Measurements from ENCODE around the gene DDAH2.

DDAH2 gene

DNA sequence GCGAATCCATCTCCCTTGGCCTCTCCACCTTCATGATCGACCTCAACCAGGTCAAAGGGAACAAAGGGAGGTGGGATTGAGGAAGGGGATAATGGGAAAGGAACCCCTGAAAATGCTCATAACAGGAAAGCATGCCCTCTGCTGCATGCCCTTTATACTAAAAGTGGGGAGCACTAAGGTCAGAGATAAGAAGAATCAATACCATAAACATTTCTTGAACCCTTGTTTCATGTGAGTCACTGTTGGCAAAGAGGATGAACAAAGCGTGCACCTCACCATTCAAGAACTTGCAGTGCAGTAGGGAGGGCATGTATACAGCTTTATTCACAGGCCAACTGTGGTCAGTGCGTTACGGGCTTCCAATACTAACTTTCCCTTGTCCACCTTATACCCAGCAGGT lies 31.7 kb upstream of the DDAH2 start:
- DNase-seq: no peak

DNA sequence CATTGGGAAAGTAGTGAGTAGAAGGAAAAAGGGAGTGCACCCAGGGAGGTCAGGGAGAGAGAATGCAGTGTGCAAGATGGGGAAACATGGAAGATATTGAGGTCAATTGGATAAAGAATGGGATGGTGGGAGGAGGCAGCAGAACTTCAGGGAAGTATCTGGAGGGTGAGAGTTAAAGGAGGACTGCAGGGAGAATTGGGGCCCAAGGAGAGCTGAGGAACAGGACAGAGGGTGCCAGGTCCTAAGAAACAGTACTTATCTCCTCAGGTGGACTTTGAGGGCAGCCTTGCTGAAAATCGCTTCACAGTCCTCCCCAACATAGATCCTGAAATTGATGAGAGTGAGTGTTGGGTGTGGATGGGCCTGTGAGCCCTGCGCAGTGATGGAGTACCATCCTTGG lies 29.2 kb upstream of the DDAH2 start:
- DNase-seq: no peak

DNA sequence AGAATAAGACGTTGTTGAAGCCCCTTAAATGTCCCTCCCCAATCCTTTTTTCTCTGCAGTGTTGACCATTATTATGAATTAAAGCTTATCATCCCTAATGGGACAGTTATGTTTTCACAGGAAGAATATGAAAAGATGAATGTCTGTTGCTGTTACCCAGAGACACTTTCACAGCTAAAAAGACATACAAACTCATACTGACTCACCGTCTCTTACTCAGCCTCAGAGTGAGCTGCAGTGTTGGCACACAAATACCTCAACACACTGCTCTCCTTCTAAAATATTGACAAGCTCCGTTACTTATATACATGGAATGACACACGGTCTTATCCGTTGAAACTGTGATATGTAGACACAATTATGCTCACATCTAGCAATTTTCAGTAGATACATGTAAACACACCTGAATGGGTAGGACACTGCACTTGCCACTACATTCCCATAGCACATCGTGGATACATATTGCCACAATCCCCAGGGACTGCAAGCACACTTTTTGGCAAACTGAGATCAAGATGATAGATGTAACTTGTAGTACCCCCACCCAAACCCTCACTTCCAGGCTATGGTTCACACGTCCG lies 23.7 kb upstream of the DDAH2 start:
- no peak for DNase-seq

DNA sequence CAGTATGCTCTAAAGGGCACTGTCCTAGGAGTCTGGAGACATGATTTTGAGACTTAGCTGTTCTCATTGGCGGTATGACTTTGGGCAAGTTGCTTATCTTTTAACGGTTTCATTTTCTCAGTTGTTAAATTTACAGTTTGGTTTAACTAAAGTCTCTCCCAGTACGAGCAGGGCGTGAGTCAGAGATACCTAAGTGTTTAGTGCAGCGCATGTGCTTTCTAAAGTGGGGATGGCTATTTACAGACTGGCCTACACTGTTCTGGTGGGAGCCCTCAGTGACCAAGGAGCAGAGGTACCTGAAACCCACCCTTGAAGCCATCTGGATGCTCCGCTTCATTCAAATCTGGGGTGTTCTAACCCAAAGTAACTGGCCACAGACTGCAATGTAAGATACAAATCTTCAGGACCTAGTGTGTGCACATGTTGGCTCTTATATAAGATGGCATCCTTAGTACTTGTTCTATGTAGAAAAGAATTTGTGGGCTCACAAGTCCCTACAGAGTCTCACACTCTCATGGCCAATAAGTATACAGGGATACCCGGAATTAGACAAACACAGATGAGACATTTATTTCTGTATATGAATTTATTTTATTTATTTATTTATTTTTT lies 21.4 kb upstream of the DDAH2 start:
- no peak for DNase-seq

DNA sequence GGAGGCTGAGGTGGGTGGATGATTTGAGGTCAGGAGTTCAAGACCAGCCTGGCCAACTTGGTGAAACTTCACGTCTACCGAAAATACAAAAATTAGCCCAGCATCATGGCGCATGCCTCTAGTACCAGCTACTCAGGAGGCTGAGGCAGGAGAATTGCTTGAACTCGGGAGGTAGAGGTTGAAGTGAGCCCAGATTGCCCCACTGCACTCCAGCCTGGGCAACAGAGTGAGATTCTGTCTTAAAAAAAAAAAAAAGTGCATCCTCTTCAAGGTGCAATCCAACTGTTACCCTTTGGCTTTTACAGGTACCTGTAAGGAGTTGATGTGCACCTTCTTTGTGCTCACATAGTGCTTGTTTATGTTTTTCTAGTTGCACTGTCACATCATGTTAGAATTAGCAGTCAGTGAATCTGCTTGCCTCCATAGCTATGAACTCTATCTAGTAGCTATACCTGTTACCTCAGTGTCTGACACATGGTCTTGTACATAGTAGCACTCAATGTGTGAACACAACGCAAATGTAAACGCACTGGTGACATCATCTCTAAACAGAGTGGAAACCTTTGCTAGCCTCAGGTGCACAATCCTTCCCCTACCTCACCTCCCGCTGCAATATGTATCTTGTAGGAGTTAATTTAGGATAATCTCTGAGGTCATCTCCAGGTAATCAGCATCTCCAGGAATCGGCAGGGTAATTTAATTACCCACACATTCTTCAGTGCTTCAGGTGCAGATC lies 20.4 kb upstream of the DDAH2 start:
- no peak for DNase-seq

DNA sequence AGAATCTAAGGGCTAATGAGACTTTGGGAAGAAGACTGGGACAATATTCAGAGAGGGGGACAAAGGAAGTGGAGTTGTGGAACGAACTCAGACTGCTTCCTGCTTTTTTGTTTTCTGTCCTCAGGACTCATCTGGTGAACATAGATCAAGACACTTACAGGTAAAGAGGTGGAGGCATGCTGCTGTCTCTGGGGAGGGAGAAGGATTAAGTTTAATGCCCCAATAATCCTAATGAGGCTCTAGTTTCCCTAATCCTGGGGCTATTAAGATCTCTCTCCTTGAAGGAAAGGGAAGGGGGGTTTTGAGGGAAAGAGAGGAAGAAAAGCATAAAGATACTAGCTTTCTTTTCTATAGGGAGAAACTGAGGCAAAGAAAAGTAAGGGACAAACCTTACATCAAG lies 15.3 kb upstream of the DDAH2 start:
- DNase-seq: no peak

DNA sequence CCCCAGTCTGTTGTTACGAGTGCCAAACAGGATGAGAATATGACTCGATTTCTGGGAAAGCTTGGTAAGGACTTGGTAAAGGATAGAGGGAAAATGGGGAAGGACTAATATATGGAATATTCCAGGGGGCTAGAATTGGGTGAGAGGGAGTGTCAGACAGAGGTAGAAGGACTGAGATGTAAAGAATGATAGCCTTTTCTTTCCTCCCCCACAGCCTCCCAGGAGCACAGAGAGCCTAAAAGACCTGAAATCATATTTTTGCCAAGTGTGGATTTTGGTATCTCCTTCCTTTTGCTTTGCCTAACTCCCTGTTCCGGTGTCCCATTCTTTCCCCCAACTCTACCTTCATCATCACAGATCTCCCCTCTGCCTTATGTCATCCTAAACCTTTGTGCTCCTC lies 13.8 kb upstream of the DDAH2 start:
- DNase-seq: no peak

DNA sequence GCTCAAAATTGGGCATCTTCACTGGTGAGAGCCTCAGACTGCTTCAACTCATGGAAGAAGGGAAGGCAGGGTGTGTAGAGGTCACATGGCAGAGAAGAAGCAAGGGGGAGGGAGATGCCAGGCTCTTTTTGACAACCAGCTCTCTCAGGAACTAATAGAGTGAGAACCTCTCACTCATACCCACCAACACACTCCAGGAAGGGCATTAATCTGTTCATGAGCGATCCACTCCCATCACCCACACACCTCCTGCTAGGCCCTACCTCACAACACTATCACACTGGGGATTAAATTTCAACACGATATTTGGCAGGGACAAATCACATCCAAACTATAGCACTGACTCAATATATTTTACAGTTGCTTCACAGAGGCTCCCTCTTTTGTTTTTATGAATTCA lies 12.7 kb upstream of the DDAH2 start:
- no peak for DNase-seq

DNA sequence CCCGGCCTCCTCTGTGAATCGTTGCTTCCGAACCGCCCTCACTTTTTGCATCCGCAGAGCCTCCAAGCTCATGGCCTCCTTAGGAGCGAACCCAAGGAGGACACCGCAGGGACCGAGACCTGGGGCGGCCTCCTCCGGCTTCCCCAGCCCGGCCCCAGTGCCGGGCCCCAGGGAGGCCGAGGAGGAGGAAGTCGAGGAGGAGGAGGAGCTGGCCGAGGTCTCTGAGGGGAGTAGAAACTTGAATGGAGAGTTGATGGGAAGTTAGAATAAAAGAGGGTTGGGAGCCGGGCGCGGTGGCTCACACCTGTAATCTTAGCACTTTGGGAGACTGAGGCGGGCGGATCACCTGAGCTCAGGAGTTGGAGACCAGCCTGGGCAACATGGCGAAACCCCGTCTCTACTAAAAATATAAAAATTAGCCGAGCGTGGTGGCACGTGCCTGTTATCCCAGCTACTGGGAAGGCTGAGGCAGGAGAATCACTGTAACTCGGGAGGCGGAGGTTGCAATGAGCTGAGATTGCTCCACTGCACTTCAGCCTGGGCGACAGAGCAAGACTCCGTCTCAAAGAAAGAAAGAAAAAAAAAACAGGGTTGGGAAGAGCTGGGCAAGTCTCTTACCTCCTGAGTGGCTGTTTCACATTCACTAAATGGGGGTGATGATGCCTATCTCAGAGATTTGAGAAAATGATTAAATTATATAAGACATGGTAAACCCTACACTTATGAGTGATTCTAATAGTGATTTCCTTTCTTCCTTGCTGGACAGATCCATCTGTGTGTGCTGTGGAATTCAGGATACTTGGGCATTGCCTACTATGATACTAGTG lies 11.5 kb upstream of the DDAH2 start:
- no peak for DNase-seq

DNA sequence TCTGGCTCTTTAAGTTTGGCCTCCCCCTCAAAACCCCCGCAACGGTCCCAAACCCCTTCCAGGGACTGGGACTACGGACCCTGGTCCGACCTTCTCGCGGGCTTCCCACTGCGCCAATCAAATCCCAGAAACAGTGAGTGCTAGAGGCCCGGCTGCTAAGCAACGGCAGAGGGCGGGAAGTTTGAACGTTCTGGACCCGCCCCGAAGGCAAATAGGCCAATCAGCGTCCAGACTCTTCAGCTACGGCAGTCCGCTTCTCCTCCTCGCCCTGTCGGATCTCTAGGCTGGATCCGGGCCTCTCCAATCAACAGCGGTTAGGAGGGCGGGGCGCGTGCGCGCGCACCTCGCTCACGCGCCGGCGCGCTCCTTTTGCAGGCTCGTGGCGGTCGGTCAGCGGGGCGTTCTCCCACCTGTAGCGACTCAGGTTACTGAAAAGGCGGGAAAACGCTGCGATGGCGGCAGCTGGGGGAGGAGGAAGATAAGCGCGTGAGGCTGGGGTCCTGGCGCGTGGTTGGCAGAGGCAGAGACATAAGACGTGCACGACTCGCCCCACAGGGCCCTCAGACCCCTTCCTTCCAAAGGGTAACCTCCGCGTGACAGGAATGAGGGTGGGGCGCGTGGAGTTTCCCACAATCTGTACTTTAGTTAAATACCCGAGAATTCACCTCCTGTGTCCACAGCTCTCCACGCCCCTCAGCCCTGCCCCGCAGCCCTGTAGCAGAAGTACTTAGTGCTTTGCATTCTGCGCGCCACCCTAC lies 10.7 kb upstream of the DDAH2 start, which contains the start of gene MSH5:
Gene MSH5 (plus strand): TSS at position 367 of the 758 bp plus-strand sequence. CDS start 462 bp downstream, outside the sequence.
- DNase-seq: peak; percentile 91

DNA sequence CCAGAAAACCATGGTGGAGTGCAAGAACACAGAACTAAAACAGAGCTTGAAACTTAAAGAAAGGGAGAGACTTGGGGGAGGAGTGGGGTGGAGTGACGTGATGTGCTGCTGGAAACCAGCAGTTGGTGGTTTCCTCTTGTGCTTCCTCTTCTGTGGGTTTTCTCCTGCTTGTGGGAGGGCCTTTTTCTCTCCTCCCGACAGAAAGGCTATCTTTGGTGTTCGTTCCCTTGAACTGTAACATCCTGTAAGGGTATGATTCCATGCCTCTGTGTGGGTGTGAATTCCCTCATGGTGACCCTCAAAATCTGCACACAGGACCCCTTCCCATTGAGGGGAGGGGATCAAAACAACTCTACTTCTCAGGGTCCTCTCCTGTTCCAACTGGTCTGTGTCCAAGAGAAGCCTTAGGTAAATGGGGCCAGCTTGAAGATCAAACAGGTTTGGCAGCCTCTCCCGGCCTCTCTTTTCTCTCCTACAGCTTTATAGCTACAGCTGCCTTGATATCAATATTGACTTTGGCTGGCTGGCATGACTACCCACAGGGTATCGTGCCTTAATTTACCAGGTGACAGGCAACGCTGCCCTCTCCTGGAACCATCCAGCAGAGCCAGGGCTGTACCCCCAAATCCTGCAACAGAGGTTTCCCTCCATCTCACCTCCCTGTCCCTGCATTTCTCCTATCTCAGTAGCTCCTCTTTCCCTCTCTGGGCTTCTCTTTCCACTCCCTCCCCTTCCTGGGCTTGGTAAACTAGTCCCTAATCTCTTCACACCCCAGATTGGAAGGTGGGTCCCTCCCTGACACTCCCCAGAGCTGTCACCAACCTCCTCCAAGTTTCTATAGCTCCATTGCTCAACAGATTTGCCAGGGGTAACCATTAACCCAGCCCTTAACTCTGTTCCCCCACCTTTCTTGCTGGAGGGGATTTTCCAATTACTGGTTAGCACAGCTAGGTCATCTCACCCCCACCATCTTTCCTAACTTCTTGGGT lies 9.2 kb upstream of the DDAH2 start:
- DNase-seq: peak; percentile 62

DNA sequence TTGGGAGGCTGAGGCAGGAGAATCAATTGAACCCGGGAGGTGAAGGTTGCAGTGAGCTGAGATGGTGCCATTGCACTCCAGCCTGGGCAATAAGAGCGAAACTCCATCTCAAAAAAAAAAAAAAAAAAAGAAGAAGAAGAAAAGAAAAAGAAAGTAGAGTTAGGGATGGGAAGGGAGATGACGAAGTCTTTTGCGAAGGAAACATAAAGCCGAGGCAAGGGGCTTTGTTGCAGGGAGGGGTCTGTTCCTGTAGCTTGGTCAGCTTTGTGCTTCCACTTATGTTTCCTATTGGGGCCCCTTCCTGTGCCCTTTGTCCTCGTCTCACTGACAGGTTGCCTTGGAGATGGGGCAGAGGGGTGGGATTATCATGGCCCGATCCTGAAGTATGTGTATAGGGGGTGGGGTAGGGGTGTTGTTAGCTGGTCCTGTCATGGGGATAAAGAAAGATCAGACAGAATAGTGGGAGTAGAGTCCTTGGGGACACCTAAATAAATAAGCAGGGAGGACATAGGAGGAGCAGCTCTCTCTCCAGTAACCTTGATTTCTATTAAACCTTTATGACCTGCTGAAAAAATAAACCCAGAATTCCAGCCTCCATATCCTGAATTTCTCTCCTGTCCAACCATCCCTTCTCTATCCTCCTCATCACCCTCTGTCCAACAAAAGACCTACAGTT lies 8.4 kb upstream of the DDAH2 start:
- no peak for DNase-seq

DNA sequence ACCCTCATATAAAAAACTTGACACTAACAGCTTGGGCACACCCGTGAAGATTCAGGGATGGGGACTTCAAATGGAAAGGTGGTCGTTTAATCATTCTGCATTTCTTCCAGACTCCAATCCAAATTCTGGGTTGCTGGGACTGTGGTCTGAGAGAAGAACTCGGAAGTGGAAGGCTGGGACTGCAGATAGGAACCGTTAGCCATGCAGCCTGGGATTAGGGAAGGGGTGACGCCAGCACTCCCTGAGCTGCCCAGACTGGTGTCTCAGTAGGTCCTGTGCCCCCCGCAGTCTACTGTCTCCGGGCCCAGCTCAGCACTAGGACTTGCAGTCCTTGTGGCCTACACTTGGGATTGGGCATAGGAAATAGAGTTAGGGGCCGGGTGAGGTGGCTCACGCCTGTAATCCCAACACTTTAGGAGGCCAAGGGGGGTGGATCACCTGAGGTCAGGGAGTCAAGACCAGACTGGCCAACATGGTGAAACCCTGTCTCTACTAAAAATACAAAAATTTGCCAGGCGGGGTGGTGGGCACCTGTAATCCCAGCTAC lies 7.7 kb upstream of the DDAH2 start:
- no peak for DNase-seq

DNA sequence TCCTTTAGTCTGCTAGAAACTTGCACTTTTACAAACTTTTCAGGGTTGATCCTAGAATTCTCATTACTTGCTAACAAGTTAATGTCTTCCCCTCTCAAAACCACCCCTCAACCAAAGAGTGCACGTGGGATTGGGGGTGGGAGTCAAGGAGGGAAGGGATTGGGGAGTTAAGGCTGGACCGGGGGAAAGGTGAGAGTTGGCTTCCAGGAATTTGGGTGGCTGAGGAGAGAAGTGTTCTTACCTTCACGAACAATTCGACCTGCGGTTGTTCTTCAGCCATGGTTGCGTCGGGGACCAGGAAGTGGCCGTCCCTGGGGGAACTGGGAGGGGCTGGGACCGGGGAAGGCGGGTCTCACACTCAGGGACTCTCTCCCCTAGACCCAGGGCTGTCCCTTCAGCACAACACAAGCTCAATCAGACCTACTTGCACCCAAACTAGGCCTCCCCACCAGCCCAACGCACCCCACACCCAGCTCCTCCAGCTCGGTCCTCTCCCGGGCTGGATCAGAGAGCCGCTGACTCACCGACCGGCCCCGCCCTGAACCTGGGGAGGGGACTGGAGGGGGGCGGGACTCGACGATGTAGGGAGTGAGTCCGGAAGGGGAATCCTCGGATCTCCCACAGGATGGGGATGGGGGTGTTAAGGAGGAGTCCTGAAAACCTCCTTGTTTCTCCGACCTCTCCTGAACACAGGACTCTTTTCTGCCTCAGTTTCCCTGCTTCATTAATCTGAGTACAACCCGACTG lies 7.1 kb upstream of the DDAH2 start, which contains the start of gene CLIC1:
Gene CLIC1 (minus strand): TSS at position 510 of the 747 bp plus-strand sequence. CDS start 230 bp downstream, at position 280.
- DNase-seq: peak; percentile 60

DNA sequence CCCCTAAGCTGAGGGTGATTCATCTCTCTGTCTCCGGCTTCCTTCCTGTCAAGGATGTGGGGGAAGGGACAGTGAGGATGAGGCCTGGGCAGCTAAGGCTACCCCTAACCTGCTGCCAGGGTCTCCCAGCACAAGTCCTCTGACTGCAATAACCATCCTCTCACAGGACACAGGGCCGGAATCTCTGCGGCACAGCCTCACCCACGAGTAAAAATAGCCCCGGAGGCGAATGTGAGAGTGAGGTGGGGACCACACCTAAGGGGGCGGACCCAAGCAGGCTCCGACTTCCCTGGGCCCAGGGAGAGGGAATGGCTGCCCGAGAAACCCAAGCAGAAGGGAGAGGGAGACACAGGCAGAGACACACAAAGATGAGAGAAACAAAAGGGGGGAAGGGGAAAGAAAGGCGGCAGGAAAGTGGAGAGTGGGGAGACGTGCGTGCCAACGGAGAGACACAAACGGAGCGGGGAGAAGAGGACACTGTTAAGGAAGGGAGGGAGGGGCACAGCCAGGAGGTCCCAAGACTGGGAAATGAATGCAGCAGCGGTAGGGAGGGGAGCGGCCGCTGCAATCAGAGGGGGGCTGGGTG lies 5.8 kb upstream of the DDAH2 start:
- DNase-seq: peak; percentile 52

DNA sequence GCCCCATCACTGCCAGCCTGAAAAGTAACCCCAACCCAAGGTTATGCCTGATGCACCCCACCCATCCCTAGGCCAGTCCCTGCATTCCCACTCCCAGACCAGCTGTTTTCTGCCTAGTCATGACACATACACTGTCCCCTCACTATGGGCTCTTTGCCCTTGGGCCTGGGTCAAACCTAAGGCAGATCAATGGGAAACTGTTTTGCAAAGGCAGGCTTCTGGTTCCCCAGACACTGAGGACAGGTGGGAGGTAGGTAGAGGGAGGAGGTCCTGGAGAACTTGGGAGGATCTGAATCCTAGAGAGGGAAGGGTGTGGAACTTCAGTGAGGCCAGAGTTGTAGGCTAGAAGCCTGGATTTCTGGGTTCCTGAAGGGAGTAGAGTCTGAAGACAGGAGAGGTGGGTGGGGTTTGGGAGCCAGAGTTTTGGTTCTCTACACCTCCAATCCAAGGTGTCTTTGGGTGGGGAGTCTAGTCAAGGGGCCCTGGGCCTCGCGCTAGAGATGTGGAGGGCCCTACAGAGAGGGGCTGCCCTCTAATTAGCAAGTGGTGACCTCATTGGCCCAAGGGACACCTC lies 5.2 kb upstream of the DDAH2 start:
- DNase-seq: no peak

DNA sequence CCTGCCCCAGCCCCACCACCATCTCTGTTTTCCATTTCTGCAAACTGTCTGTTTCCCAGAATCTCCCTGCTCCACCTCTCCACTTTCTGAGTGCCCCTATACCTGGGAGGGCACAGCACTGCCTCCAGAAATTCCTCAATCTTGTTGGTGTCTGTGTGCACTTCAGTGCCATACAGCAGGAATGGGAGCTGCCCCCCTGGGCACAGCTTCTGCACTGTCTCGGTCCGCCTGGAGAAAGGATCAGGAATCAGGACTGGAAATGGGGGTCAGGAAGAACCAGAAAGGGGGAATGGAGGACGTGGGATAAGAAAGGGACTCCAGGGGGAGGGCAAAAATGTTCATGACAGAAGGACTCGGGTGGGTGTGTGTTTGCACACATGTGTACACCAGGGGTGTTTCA lies 4.6 kb upstream of the DDAH2 start:
- DNase-seq: no peak

DNA sequence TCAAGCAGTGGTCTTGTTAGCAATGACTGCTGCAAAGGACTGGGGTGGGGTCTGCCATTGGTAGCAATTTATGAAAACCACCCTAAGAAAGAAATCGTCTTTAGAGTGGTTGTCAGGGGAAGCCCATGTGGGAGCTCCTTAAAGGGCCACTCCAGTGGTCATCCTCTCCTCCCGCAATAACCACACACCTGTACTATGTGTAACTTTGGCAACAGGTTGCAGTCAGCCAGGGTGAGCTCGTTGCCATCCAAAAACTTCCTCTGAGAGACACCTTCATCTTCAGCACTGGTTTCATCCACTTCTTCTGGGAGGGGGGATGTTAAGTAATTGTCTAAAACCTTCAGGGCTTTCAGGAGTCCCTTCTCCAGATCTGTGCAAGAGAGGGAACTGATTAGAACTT lies 2.9 kb upstream of the DDAH2 start:
- no peak for DNase-seq

DNA sequence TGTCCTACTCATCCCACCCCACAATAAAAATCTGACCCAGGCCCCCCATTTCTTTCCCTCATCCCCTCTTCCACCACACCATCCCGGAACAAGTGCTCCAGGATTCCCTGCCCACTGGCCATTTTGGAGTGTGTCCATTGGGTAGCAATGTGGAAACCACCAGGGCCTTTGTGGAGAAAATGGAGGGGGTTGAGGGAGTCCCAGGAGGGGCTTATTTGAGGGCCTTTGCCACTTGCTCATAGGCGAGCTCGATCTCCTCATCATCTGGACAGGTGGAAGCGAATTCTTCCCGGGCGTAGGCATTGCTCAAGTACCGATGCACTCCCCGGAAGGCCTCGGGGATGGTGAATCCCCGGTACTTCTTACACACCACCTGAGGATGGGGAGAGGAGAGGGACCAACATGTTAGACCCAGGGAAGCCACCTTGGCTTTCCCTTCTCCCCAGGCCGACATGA lies 1.6 kb upstream of the DDAH2 start:
- DNase-seq: no peak

Measured in effector CD4-positive, alpha-beta T cell (primary cell).